ENCODE measurements around the gene PICALM. TPM values are rescaled to one million over a fixed set of nuclear protein-coding genes. Genes with fewer than 3 reads are reported as not detected.
"Not testable (repeated sequence)": the region's sequence is repeated elsewhere in the genome, so short reads cannot be mapped to it uniquely, and the experiment has no call there.

Gene PICALM
- total RNA-seq, 1 experiment from 2014 or later = 566 TPM

DNA sequence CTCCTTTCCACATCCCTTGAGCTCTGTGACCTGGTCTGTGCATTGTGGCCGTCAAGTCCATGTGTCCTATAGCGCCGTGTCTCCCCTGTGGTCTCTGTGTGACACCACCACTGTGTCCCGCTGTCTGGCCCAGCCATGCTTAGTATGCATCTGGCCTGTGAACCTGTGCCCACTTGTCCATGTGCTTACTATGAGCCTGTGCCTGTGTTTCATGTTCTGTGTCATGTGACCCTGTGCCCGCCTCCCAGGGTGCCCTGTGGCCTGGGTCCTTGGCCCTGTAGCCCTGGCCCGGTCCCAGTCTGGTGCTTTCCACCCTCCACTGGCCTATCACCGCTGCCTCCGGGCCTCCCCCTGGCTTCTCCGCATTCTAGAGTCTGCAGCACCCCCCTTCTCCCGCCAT lies 133.1 kb downstream of the PICALM start:
- Histone ChIP-seq H2AFZ (ENCODE audit: low read length) (no peak overlapping the region), H3K4me1 (ENCODE audit: low read length) (peaks cover 5% of the 10 kb centered on the region), H3K9ac (ENCODE audit: low read length) (no peak overlapping the region), H3K36me3 (ENCODE audit: insufficient read depth, low read length) (no peaks in the 10 kb centered on the region), H4K20me1 (ENCODE audit: insufficient read depth, low read depth, low read length) (no peaks in the 10 kb centered on the region), H3K4me2 (ENCODE audit: low read depth, low read length, poor library complexity, severe bottlenecking) (no peak overlapping the region), H3K79me2 (ENCODE audit: low read length) (no peaks in the 10 kb centered on the region), H3K9me3 (ENCODE audit: low read length) (no peaks in the 10 kb centered on the region), H3K9me2 (replicated peaks; ENCODE audit: insufficient read depth, low read length) (no peaks in the 10 kb centered on the region), H3K27ac (ENCODE audit: low read length) (no peak overlapping the region), H3K27me3 (ENCODE audit: low read length) (no peaks in the 10 kb centered on the region), H3K4me3 (ENCODE audit: low read length) (no peak overlapping the region)
- DNase-seq = no peak

DNA sequence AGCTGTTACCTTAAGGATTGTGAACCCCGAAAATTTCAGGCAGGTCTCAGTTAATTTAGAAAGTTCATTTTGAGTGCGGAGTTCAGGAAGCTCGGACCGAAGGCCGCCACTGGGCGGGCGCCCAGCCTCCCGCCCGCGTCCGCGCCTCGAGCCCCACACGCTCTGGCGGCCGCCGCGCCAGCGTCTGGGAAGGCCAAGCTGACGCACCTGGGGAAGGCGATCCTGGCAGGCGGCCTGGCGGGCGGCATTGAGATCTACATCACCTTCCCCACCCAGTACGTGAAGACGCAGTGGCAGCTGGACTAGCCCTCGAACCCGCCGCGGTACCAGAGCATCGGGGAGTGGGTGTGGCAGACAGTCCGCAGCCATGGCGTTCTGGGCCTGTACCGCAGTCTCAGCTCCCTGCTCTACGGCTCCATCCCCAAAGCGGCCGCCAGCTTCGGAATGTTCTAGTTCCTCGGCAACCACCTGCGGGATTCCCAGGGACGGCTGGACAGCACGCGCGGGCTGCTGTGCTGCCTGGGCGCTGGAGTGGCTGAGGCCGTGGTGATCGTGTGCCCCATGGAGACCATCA lies 134.2 kb downstream of the PICALM start:
- DNase-seq = no peak
- no peaks in the 10 kb centered on the region for H3K9me3 ChIP-seq (ENCODE audit: low read length)
- H3K9ac ChIP-seq (ENCODE audit: low read length) = no peak overlapping the region
- no peaks in the 10 kb centered on the region for H3K36me3 ChIP-seq (ENCODE audit: insufficient read depth, low read length)
- no peaks in the 10 kb centered on the region for H3K27me3 ChIP-seq (ENCODE audit: low read length)
- H4K20me1 ChIP-seq (ENCODE audit: insufficient read depth, low read depth, low read length) = no peaks in the 10 kb centered on the region
- H3K4me3 ChIP-seq (ENCODE audit: low read length) = no peak overlapping the region
- no peak overlapping the region for H2AFZ ChIP-seq (ENCODE audit: low read length)
- H3K79me2 ChIP-seq (ENCODE audit: low read length) = no peaks in the 10 kb centered on the region
- H3K4me1 ChIP-seq (ENCODE audit: low read length) = peaks cover 2% of the 10 kb centered on the region
- no peak overlapping the region for H3K4me2 ChIP-seq (ENCODE audit: low read depth, low read length, poor library complexity, severe bottlenecking)
- no peaks in the 10 kb centered on the region for H3K9me2 ChIP-seq (replicated peaks; ENCODE audit: insufficient read depth, low read length)
- H3K27ac ChIP-seq (ENCODE audit: low read length) = no peak overlapping the region

DNA sequence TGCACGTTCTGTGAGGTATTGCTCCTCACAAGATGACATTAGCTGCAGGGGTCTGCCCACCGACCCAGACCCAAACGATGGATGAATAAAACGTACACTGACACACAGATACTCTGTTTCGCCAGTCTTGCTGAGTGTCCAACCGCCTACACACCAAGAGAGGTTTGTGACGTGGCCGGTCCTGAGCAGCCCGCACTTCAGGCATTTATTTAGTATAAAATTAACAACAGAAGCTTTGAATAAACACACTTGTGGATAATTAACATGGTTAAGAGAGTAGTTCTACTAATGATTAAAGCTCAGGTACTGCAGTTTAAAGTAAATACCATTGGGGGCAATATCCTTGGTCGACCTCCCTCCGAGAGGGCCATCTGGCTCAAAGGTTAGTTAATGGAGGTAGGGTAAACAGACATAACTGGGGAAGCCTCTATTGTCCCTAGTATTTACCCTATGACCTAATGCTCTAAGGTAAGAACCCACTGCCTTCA lies 138.0 kb downstream of the PICALM start:
- Histone ChIP-seq H2AFZ (ENCODE audit: low read length) (no peak overlapping the region), H3K9me2 (replicated peaks; ENCODE audit: insufficient read depth, low read length) (no peaks in the 10 kb centered on the region), H3K36me3 (ENCODE audit: insufficient read depth, low read length) (no peaks in the 10 kb centered on the region), H3K4me1 (ENCODE audit: low read length) (no peaks in the 10 kb centered on the region), H4K20me1 (ENCODE audit: insufficient read depth, low read depth, low read length) (no peaks in the 10 kb centered on the region), H3K4me2 (ENCODE audit: low read depth, low read length, poor library complexity, severe bottlenecking) (no peak overlapping the region), H3K27me3 (ENCODE audit: low read length) (no peaks in the 10 kb centered on the region), H3K9ac (ENCODE audit: low read length) (no peak overlapping the region), H3K79me2 (ENCODE audit: low read length) (no peaks in the 10 kb centered on the region), H3K4me3 (ENCODE audit: low read length) (no peak overlapping the region), H3K27ac (ENCODE audit: low read length) (no peak overlapping the region), H3K9me3 (ENCODE audit: low read length) (no peaks in the 10 kb centered on the region)
- no peak for DNase-seq

DNA sequence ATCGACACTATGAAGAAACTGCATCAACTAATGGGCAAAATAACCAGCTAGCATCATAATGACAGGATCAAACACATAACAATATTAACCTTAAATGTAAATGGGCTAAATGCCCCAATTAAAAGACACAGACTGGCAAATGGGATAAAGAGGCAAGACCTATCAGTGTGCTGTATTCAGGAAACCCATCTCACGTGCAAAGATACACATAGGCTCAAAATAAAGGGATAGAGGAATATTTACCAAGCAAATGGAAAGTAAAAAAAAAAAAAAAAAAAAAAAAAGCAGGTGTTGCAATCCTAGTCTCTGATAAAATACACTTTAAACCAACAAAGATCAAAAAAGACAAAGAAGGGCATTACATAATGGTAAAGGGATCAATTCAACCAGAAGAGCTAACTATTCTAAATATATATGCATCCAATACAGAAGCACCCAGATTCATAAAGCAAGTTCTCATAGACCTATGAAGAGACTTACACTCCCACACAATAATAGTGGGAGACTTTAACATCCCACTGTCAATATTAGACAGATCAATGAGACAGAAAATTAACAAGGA lies 142.2 kb downstream of the PICALM start:
- H3K27me3 ChIP-seq (ENCODE audit: low read length); H3K9ac ChIP-seq (ENCODE audit: low read length); H4K20me1 ChIP-seq (ENCODE audit: insufficient read depth, low read depth, low read length); H3K4me3 ChIP-seq (ENCODE audit: low read length); H3K79me2 ChIP-seq (ENCODE audit: low read length); DNase-seq; H3K27ac ChIP-seq (ENCODE audit: low read length); H3K9me2 ChIP-seq (replicated peaks; ENCODE audit: insufficient read depth, low read length); H3K4me2 ChIP-seq (ENCODE audit: low read depth, low read length, poor library complexity, severe bottlenecking); H3K36me3 ChIP-seq (ENCODE audit: insufficient read depth, low read length); H2AFZ ChIP-seq (ENCODE audit: low read length); H3K4me1 ChIP-seq (ENCODE audit: low read length); H3K9me3 ChIP-seq (ENCODE audit: low read length): not testable (repeated sequence)

DNA sequence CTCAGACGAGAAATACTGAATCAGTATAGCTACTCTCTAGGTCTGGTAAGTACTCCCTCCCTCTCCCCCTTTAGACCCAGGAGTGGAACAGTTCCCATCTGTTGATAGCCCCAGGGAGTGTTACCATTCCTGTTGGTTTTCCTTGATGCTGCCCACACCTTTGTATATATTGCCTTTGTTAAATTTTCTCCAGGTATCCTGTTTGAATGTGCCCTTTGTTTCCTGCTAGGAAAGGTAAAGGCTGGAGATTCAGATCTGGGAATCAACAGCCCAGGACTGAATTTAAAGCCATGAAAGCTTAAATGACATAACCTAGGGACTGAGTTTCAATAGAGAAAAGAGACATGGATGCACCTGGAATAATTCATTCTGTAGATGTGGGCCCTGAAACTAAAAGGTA lies 145.4 kb downstream of the PICALM start:
- H3K27ac ChIP-seq (ENCODE audit: low read length) = no peak overlapping the region
- no peak overlapping the region for H2AFZ ChIP-seq (ENCODE audit: low read length)
- H3K79me2 ChIP-seq (ENCODE audit: low read length) = no peaks in the 10 kb centered on the region
- no peak overlapping the region for H3K9ac ChIP-seq (ENCODE audit: low read length)
- no peaks in the 10 kb centered on the region for H4K20me1 ChIP-seq (ENCODE audit: insufficient read depth, low read depth, low read length)
- H3K9me2 ChIP-seq (replicated peaks; ENCODE audit: insufficient read depth, low read length) = no peaks in the 10 kb centered on the region
- no peak for DNase-seq
- no peak overlapping the region for H3K4me2 ChIP-seq (ENCODE audit: low read depth, low read length, poor library complexity, severe bottlenecking)
- H3K4me1 ChIP-seq (ENCODE audit: low read length) = no peaks in the 10 kb centered on the region
- H3K4me3 ChIP-seq (ENCODE audit: low read length) = no peak overlapping the region
- no peaks in the 10 kb centered on the region for H3K9me3 ChIP-seq (ENCODE audit: low read length)
- 0 out of 2 replicates have a peak, but pooled peaks cover 2% of the 10 kb centered on the region for H3K27me3 ChIP-seq (ENCODE audit: low read length)
- no peaks in the 10 kb centered on the region for H3K36me3 ChIP-seq (ENCODE audit: insufficient read depth, low read length)

DNA sequence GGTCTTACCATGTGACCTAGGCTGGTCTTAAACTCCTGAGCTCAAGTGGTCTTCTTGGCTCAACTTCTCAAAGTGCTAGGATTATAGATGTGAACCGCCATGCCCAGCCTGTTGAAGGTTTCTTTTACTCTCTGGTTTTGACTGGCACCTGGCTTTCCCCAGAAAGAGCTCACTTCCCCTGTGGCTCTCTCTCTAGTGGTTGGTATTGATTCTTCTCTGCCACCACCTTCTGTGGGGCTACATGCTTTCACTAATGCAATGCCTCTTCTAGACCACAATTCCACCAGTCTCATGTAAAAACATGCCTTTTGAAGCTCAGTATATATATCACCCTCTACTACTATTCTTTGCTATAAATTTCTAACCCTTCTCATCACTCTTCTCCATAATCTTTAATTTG lies 146.5 kb downstream of the PICALM start:
- no peaks in the 10 kb centered on the region for H3K36me3 ChIP-seq (ENCODE audit: insufficient read depth, low read length)

DNA sequence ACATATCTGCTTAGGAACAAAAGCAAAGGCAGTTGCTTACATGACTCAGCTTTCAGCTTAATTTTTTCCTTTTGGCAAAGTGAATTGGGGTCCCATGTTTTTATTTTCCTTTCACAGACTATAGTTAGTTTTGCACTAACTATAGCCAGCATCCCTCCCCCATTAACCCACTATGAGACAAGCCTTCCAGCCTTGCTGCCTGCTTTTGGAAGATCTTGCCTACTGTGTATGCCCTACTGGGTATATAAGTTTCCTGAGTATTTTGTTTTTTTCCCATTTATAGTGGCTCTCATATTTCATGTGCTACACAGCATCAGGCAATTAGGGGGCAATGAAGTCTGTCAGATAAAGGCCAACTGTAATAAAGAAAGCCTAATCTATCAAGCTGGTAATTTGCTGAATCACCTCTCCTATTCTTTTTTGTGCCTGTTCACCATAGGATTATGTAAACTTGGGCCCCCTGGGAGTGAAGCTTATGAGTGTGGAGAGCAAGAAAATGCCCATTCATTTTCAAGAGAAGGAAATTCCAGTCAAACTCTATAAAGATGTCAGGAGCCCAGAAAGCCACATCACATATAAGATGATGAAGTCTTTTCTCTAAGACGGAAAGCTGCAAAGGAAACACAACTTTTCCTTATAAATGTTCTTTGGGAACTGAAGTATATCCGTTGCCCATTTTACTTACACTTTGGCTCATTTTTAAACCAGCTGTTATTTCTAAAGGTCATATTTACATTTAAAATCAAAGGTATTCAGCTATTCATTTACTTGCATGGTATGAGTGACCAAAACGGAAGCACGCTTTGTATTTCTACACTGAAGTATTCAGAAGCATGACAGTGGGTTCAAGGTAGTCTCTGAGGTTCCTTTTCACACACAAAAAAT lies 149.7 kb downstream of the PICALM start:
- Histone ChIP-seq H3K36me3 (ENCODE audit: insufficient read depth, low read length) (no peaks in the 10 kb centered on the region), H3K4me2 (ENCODE audit: low read depth, low read length, poor library complexity, severe bottlenecking) (no peak overlapping the region), H3K27me3 (ENCODE audit: low read length) (peaks cover 2% of the 10 kb centered on the region; the same call in 1 of the 2 replicates), H4K20me1 (ENCODE audit: insufficient read depth, low read depth, low read length) (no peaks in the 10 kb centered on the region), H3K9me2 (replicated peaks; ENCODE audit: insufficient read depth, low read length) (no peaks in the 10 kb centered on the region), H2AFZ (ENCODE audit: low read length) (no peak overlapping the region), H3K9me3 (ENCODE audit: low read length) (no peaks in the 10 kb centered on the region), H3K9ac (ENCODE audit: low read length) (no peak overlapping the region), H3K4me1 (ENCODE audit: low read length) (no peaks in the 10 kb centered on the region), H3K27ac (ENCODE audit: low read length) (no peak overlapping the region), H3K79me2 (ENCODE audit: low read length) (no peaks in the 10 kb centered on the region), H3K4me3 (ENCODE audit: low read length) (no peak overlapping the region)
- DNase-seq = no peak

More for the DNA sequence above, 146.5 kb downstream of the PICALM start:
- Histone ChIP-seq H3K79me2 (ENCODE audit: low read length) (no peaks in the 10 kb centered on the region), H3K27me3 (ENCODE audit: low read length) (peaks cover 2% of the 10 kb centered on the region; the same call in 1 of the 2 replicates), H3K9me3 (ENCODE audit: low read length) (no peaks in the 10 kb centered on the region), H3K4me3 (ENCODE audit: low read length) (no peak overlapping the region), H3K9me2 (replicated peaks; ENCODE audit: insufficient read depth, low read length) (no peaks in the 10 kb centered on the region), H3K9ac (ENCODE audit: low read length) (no peak overlapping the region), H3K4me2 (ENCODE audit: low read depth, low read length, poor library complexity, severe bottlenecking) (no peak overlapping the region), H3K27ac (ENCODE audit: low read length) (no peak overlapping the region), H2AFZ (ENCODE audit: low read length) (no peak overlapping the region), H3K4me1 (ENCODE audit: low read length) (no peaks in the 10 kb centered on the region), H4K20me1 (ENCODE audit: insufficient read depth, low read depth, low read length) (no peaks in the 10 kb centered on the region)
- no peak for DNase-seq

DNA sequence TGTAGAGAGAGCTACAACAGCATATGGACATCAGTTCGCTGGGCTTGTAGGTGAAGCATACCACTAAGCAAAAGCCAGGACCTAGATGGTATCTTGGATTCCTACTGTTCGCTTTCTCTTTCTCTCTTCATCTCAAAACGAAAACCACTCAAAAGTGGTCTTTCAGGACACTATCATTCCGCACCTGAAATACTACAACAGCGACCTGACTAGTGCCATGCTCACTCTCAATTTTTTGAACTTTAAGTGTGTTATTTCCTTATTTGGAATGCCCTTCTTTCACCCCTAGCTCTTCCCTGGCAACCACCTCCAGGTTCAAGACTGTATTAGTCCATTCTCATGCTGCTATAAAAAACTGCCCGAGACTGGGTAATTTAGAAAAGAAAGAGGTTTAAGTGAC lies 154.5 kb downstream of the PICALM start:
- H4K20me1 ChIP-seq (ENCODE audit: insufficient read depth, low read depth, low read length) = no peaks in the 10 kb centered on the region
- no peak overlapping the region for H3K27ac ChIP-seq (ENCODE audit: low read length)
- H3K4me3 ChIP-seq (ENCODE audit: low read length) = no peak overlapping the region
- no peak for DNase-seq
- no peaks in the 10 kb centered on the region for H3K79me2 ChIP-seq (ENCODE audit: low read length)
- H3K9me3 ChIP-seq (ENCODE audit: low read length) = no peaks in the 10 kb centered on the region
- H3K27me3 ChIP-seq (ENCODE audit: low read length) = no peaks in the 10 kb centered on the region; the same call in 1 of the 2 replicates
- no peak overlapping the region for H3K9ac ChIP-seq (ENCODE audit: low read length)
- no peak overlapping the region for H2AFZ ChIP-seq (ENCODE audit: low read length)
- H3K9me2 ChIP-seq (replicated peaks; ENCODE audit: insufficient read depth, low read length) = no peaks in the 10 kb centered on the region
- no peaks in the 10 kb centered on the region for H3K36me3 ChIP-seq (ENCODE audit: insufficient read depth, low read length)
- no peaks in the 10 kb centered on the region for H3K4me1 ChIP-seq (ENCODE audit: low read length)
- no peak overlapping the region for H3K4me2 ChIP-seq (ENCODE audit: low read depth, low read length, poor library complexity, severe bottlenecking)

Data from Karpas-422 (cell line).